C4-2B (cell line): ENCODE data around the gene SPG21.

ENCODE experiments used
- CTCF ChIP-seq: fragments of 450-650 bp; conservative IDR thresholded peaks from 2 replicates; pipeline ENCODE4 v1.5.1; 2017; ENCODE audit warnings: mild to moderate bottlenecking
- ZFX ChIP-seq: fragments of 450-650 bp; IDR thresholded peaks from 2 replicates; pipeline ENCODE4 v1.6.1; 2017

DNA sequence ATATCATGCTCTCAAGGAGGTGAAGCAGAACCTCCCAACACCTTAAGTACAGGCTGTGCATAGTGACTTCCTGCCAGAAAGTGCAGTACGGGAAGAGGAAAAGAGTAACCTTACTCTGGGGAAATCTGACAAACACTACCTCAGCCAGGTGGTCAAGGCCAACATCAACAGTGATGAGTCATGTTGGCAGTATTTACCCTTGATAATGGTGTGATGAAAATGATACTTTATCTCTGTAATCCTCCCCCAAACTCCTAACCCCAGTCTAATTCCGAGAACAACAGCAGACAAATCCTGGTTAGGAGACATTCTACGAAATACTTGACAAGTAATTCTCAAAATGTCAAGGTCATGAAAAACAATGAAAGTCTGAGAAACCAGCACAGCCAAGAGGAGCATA is 51.5 kb downstream of the SPG21 start:
- TF ChIP-seq CTCF: no peak
- TF ChIP-seq ZFX: no peak
